Liver (tissue), 3 donors: ENCODE measurements around the gene CAMSAP1.

Experiments used
- ATF3 ChIP-seq: IDR thresholded peaks from 2 replicates; pipeline ENCODE4 v1.6.1; 2016; ENCODE audit warnings: antibody characterized with exemption
- CTCF ChIP-seq: fragments of 150-350 bp; IDR thresholded peaks from 2 replicates; pipeline ENCODE4 v1.5.1; 2017; ENCODE audit warnings: improper control_type of control experiment, low read depth, low read length; ENCODE audit not compliant: missing input control
- EGR1 ChIP-seq, 2 donors: IDR thresholded peaks; 2 replicates each; pipeline ENCODE4 v1.6.1; 2016 to 2018; ENCODE audit warnings: antibody characterized with exemption in 2 of 2, low read depth in 2 of 2
- FOXA1 ChIP-seq: IDR thresholded peaks from 2 replicates; pipeline ENCODE4 v1.6.1; 2016; ENCODE audit warnings: antibody characterized with exemption
- GABPA ChIP-seq, 2 donors: IDR thresholded peaks in 1 of 2; conservative IDR thresholded peaks in 1 of 2; 2 replicates each; pipeline ENCODE4 v1.6.1; 2016; ENCODE audit warnings: antibody characterized with exemption in 2 of 2, mild to moderate bottlenecking in 1 of 2, moderate library complexity in 1 of 2
- JUND ChIP-seq, 2 donors: IDR thresholded peaks; 2 replicates each; pipeline ENCODE4 v1.6.1; 2016; ENCODE audit warnings: antibody characterized with exemption in 2 of 2
- MAX ChIP-seq: IDR thresholded peaks from 2 replicates; pipeline ENCODE4 v1.6.1; 2016; ENCODE audit warnings: antibody characterized with exemption
- RAD21 ChIP-seq, 2 donors: IDR thresholded peaks; 2 replicates each; pipeline ENCODE4 v1.6.1; 2016; ENCODE audit warnings: antibody characterized with exemption in 2 of 2, mild to moderate bottlenecking in 2 of 2
- RXRA ChIP-seq, 2 donors: IDR thresholded peaks; 2 replicates each; pipeline ENCODE4 v1.6.1; 2017 to 2018; ENCODE audit warnings: antibody characterized with exemption in 2 of 2, mild to moderate bottlenecking in 1 of 2
- SP1 ChIP-seq: IDR thresholded peaks from 2 replicates; pipeline ENCODE4 v1.6.1; 2018; ENCODE audit warnings: antibody characterized with exemption, mild to moderate bottlenecking
- ZBTB33 ChIP-seq: IDR thresholded peaks from 2 replicates; pipeline ENCODE4 v1.6.1; 2016; ENCODE audit warnings: antibody characterized with exemption
- donor health status: healthy.
- donor health status: healthy.

DNA sequence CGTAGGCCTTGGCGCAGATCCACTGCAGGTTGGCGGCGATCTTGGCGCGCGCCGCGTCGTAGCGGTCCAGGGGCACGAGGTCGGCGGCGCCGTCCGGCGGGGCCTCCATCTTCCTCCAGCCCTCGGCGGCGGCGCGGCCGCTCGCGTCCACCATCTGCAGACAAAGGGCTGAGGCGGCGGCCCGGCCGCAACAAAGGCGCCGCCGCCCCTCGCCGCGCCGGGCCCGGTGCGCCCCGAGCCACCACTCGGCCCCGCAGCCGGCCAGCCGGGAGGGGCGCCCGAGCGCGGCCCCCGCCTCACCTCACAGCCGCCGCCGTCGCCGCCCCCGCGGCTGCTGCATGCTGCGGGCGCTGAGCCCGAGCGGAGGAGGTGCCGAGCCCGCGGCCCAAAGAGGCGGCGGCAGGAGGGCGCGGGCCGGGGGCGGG, 328 bp downstream of the CAMSAP1 start:
- TF ChIP-seq GABPA (IDR thresholded peaks at IDR 0.05 in 1 of 2, conservative IDR thresholded peaks at IDR 0.05 in 1 of 2) (no peak), RAD21 (IDR thresholded peaks at IDR 0.05) (no peak), EGR1 (IDR thresholded peaks at IDR 0.05; ENCODE audit: low read depth in 2 of 2) (no peak), CTCF (no peak), SP1 (no peak), JUND (IDR thresholded peaks at IDR 0.05) (no peak), ATF3 (no peak), FOXA1 (no peak), ZBTB33 (no peak), MAX (no peak), RXRA (IDR thresholded peaks at IDR 0.05) (no peak)
